Measurements from ENCODE around the gene SNX27.

- no peak for TF ChIP-seq CTCF (conservative IDR thresholded peaks at IDR 0.05 in 1 of 2, IDR thresholded peaks at IDR 0.05 in 1 of 2; ENCODE audit: extremely low read depth in 1 of 2, insufficient read depth in 1 of 2, low read depth in 1 of 2, low read length in 2 of 2)
- no peak for TF ChIP-seq EZH2 (IDR thresholded peaks at IDR 0.05; ENCODE audit: borderline replicate concordance, low read length)
Measured at GRCh38 chr1:151704246-151704645, 92.4 kb downstream of the SNX27 start.
